ENCODE data around the gene FAM53A.

- TF ChIP-seq YY1 (IDR thresholded peaks at IDR 0.05; ENCODE audit: low read depth): no peak
- TF ChIP-seq TAF1 (IDR thresholded peaks at IDR 0.05; ENCODE audit: low read depth): no peak
- no peak for TF ChIP-seq TCF12 (IDR thresholded peaks at IDR 0.05; ENCODE audit: low read depth)
- TF ChIP-seq, protein P1, sequence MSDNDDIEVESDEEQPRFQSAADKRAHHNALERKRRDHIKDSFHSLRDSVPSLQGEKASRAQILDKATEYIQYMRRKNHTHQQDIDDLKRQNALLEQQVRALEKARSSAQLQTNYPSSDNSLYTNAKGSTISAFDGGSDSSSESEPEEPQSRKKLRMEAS (IDR thresholded peaks at IDR 0.05): no peak
- TF ChIP-seq TEAD4 (IDR thresholded peaks at IDR 0.05): no peak
- no peak for TF ChIP-seq CEBPB (IDR thresholded peaks at IDR 0.05)
- no peak for TF ChIP-seq EP300 (IDR thresholded peaks at IDR 0.05; ENCODE audit: borderline replicate concordance)
- TF ChIP-seq, protein P2, sequence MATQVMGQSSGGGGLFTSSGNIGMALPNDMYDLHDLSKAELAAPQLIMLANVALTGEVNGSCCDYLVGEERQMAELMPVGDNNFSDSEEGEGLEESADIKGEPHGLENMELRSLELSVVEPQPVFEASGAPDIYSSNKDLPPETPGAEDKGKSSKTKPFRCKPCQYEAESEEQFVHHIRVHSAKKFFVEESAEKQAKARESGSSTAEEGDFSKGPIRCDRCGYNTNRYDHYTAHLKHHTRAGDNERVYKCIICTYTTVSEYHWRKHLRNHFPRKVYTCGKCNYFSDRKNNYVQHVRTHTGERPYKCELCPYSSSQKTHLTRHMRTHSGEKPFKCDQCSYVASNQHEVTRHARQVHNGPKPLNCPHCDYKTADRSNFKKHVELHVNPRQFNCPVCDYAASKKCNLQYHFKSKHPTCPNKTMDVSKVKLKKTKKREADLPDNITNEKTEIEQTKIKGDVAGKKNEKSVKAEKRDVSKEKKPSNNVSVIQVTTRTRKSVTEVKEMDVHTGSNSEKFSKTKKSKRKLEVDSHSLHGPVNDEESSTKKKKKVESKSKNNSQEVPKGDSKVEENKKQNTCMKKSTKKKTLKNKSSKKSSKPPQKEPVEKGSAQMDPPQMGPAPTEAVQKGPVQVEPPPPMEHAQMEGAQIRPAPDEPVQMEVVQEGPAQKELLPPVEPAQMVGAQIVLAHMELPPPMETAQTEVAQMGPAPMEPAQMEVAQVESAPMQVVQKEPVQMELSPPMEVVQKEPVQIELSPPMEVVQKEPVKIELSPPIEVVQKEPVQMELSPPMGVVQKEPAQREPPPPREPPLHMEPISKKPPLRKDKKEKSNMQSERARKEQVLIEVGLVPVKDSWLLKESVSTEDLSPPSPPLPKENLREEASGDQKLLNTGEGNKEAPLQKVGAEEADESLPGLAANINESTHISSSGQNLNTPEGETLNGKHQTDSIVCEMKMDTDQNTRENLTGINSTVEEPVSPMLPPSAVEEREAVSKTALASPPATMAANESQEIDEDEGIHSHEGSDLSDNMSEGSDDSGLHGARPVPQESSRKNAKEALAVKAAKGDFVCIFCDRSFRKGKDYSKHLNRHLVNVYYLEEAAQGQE (IDR thresholded peaks at IDR 0.05; ENCODE audit: low read depth): no peak
- no peak for TF ChIP-seq FOXM1 (IDR thresholded peaks at IDR 0.05; ENCODE audit: borderline replicate concordance, low read depth)
- no peak for TF ChIP-seq CREB1 (IDR thresholded peaks at IDR 0.05; ENCODE audit: low read depth)
- no peak for TF ChIP-seq NFIC (IDR thresholded peaks at IDR 0.05)
- TF ChIP-seq RAD21 (IDR thresholded peaks at IDR 0.05; ENCODE audit: low read depth): no peak
- TF ChIP-seq, protein P3, sequence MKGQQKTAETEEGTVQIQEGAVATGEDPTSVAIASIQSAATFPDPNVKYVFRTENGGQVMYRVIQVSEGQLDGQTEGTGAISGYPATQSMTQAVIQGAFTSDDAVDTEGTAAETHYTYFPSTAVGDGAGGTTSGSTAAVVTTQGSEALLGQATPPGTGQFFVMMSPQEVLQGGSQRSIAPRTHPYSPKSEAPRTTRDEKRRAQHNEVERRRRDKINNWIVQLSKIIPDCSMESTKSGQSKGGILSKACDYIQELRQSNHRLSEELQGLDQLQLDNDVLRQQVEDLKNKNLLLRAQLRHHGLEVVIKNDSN (IDR thresholded peaks at IDR 0.05): no peak
Measured at GRCh38 chr4:1601852-1602654, 82.1 kb downstream of the FAM53A start.
